Erythroblast (primary cell): ENCODE data around the gene COL4A2.

Source experiments
- GATA1 ChIP-seq: IDR thresholded peaks from 2 replicates; pipeline ENCODE4 v1.6.1; 2011; ENCODE audit warnings: low read depth, mild to moderate bottlenecking, control low read depth, low read length, moderate library complexity
- POLR2A ChIP-seq: IDR thresholded peaks from 2 replicates; pipeline ENCODE4 v1.6.1; 2011; ENCODE audit warnings: mild to moderate bottlenecking, low read length

DNA sequence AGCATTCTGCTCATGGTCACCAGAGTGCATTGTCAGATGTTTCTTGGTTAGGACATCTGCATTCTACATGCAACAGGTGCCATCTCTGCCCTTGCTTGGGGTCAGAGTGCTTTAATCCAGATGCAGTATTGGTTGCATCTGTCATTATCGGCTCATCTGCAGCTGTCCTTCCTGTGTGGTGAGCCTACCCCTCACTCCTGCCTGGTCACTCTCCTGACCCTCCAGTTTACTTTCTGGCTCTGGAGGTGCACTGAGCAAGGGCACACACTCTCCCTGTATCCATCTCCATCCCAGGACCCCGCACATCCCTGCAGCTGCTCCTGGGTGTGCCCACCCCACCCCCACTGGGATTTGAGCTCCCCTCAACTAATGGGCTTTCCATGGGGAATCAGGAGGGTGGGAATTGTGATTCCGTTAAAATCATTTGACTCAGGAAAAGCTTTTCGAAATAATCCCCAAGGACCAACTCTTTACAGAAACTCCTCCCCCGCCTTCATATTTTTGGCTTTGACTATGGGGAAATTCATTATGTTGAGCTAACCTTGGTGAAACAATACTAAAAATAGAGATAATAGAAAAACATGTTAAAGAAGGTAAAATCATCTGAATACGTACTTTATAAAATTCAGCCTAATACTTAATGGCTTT is 70.2 kb downstream of the COL4A2 start:
- TF ChIP-seq POLR2A (no peak), GATA1 (no peak)
